Stomach smooth muscle (tissue), 2 donors: Measurements from ENCODE around the gene GTF2A1.

Source experiments
- H3K27ac ChIP-seq: one replicate; pipeline ENCODE4 v1.7.0; 2013; ENCODE audit warnings: mild to moderate bottlenecking, low read length, inconsistent platforms
- H3K27me3 ChIP-seq, 2 donors: one replicate each; pipeline ENCODE4 v1.7.0; 2013; ENCODE audit warnings: low read length in 2 of 2; ENCODE audit not compliant: insufficient read depth in 2 of 2, control insufficient read depth in 1 of 2
- H3K36me3 ChIP-seq, 2 donors: one replicate each; pipeline ENCODE4 v1.7.0; 2013; ENCODE audit warnings: low read length in 2 of 2; ENCODE audit not compliant: control insufficient read depth in 2 of 2, insufficient read depth in 2 of 2
- H3K4me1 ChIP-seq: one replicate; pipeline ENCODE4 v1.7.0; 2013; ENCODE audit warnings: low read length; ENCODE audit not compliant: control insufficient read depth, insufficient read depth
- H3K4me3 ChIP-seq, 2 donors: one replicate each; pipeline ENCODE4 v1.7.0; 2013; ENCODE audit warnings: low read length in 2 of 2
- H3K9ac ChIP-seq, 2 donors: one replicate each; pipeline ENCODE4 v1.7.0; 2013; ENCODE audit warnings: low read length in 2 of 2, mild to moderate bottlenecking in 1 of 2
- H3K9me3 ChIP-seq, 2 donors: one replicate each; pipeline ENCODE4 v1.7.0; 2013; ENCODE audit warnings: low read length in 2 of 2; ENCODE audit not compliant: control insufficient read depth in 2 of 2
- donor health status: healthy.
- donor health status: Pancreatic carcinoma.

The GTF2A1 gene

DNA sequence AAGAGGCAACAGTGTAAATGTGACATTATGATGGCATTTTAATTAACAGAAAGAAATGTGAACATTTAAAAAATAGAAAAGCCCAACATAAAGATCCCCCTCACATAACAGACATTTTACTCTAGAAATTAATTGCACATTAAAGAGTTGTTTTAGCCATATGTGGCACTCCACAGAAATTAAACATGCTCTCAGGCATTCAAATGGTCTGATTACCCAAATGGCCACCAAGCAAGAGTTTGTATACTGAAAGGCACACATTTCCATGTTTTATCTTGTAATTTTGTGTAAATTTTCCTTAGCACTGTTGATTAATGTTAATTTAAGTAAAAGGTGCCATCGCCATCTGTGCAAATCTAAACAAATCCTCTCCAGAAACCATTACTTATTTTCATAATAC is 43.5 kb downstream of the GTF2A1 start:
- H3K9me3 ChIP-seq, result no peaks in the 10 kb centered on the region
- no peaks in the 10 kb centered on the region for H3K36me3 ChIP-seq
- H3K27me3 ChIP-seq, result no peaks in the 10 kb centered on the region
- H3K4me1 ChIP-seq, result no peaks in the 10 kb centered on the region
- H3K4me3 ChIP-seq, result peak overlapping the region; percentile 47 to 70
- peak overlapping the region; percentile 6 to 8 for H3K9ac ChIP-seq
- H3K27ac ChIP-seq, result no peak overlapping the region

DNA sequence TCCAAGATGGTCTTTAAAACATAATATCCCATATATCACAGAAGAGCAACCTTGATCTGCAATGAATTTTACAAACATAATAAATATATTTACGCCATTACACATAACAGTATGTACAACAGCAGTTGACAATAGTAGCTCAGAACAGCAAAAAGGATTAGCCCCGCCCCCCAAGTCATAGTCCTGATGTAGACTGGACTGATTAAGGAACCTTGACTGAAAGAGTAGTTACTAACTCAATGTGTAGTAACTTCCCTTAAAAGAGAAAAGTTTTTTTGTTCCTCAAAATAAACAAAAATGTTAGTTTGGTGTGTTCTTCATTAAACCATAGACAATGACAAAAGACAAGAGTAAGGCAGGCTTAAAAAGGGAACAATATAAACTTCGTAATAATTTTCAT is 44.5 kb downstream of the GTF2A1 start:
- no peak overlapping the region for H3K27ac ChIP-seq
- no peak overlapping the region for H3K4me3 ChIP-seq
- no peaks in the 10 kb centered on the region for H3K9me3 ChIP-seq
- H3K9ac ChIP-seq, result no peak overlapping the region
- no peaks in the 10 kb centered on the region for H3K36me3 ChIP-seq
- no peaks in the 10 kb centered on the region for H3K27me3 ChIP-seq
- H3K4me1 ChIP-seq, result no peaks in the 10 kb centered on the region

DNA sequence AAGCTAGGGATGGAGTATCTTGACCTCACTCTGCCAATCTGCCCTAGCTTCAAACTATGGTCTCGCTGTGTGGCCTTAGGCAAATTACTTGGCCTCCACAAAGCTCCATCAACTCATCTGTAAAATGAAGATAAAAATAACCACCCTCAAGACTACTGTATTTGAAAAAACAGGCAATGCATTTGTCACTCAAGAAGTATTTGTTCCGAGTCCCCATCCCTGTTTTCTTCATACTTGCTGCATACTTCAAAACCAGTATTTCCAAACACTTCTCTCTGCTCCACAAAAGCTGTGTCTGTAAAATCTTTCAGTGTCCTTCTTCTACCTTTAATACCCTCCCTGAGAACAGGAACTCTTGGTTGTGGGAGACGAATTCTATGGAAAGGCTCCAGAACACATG is 47.9 kb downstream of the GTF2A1 start:
- H3K4me3 ChIP-seq, result no peak overlapping the region
- H3K9ac ChIP-seq, result no peak overlapping the region
- no peak overlapping the region for H3K27ac ChIP-seq
- H3K27me3 ChIP-seq, result no peaks in the 10 kb centered on the region
- no peaks in the 10 kb centered on the region for H3K36me3 ChIP-seq
- H3K4me1 ChIP-seq, result peaks cover 7% of the 10 kb centered on the region
- H3K9me3 ChIP-seq, result no peaks in the 10 kb centered on the region

DNA sequence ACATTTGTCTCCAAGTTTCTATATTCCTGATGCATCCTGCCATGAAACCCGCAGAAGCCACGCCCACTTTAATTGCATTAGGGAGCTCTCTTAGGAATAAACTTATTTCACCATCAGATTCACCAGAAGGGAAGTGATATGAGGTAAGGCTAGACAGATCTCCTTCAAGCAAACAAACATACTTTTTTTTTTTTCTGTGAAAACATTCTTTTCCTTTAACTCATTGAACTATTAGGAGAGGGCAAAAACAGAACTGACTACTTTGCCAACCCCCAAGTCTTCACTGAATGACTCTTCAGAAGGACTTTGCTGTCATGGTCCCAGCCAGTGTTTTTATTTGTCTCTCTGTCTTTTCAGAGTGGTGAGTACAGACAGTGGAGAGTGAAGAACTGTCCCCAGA is 48.4 kb downstream of the GTF2A1 start:
- Histone ChIP-seq H3K27me3 (no peaks in the 10 kb centered on the region), H3K9me3 (no peaks in the 10 kb centered on the region), H3K9ac (no peak overlapping the region), H3K27ac (no peak overlapping the region), H3K4me3 (no peak overlapping the region), H3K4me1 (peaks cover 7% of the 10 kb centered on the region), H3K36me3 (no peaks in the 10 kb centered on the region)

DNA sequence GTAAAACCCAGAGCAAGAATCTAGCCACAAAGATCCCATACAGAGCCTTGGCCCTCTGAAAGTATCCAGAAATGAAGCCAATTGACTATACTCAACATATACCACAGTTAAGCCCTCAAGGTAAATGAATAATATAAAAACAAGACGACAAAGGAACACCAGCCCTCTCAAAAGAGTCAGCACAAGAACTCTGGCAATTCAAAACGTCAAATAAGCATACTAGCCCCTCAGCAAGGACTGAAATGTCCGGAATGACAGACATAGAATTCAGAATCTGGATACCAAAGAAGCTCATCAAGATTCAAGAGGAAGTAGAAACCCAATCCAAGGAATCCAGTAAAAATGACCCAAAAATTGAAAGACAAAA is 49.9 kb downstream of the GTF2A1 start:
- Histone ChIP-seq H3K27me3 (no peaks in the 10 kb centered on the region), H3K9me3 (no peaks in the 10 kb centered on the region), H3K9ac (peak overlapping the region; percentile 77 to 90), H3K4me1 (peaks cover 7% of the 10 kb centered on the region), H3K4me3 (peak overlapping the region; percentile 81 to 95), H3K36me3 (no peaks in the 10 kb centered on the region), H3K27ac (peak overlapping the region; percentile 93)

DNA sequence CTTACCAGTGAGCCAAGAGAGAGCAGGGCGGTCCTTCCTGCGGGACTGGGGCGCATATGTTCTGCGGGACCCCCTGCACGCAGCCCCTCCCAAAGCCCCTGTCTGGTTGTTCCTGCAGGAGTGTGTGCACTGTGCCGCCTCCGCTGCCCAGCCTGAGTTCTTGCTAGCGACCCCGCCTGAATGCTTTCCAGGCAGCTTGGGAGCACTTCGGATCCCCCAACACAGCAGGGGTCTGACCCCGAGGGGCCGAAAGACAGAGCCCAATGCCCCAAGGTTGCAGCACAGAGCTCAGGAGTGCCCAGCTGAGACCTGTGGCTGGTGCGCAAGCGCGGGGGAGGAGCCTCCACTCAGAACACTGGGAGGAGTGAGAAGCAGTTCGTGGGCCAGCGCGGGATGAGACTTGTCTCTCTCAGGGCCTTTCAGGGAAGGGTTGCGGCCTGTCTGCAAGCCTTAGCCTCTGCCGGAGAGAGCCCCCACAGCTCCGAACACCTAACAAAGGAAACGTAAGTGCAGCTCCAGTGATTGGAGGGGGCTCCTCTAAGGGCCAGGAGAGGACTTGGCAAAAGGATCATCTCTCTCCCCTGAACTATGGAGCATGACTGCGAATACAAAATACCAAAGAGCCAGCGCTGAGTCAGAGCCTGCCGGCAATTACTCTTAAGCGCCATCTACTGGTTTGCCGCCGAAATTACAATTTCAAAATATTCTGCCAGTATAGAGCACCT is 50.5 kb downstream of the GTF2A1 start:
- peak overlapping the region; percentile 77 to 90 for H3K9ac ChIP-seq
- H3K36me3 ChIP-seq, result no peaks in the 10 kb centered on the region
- H3K4me3 ChIP-seq, result peak overlapping the region; percentile 81 to 95
- no peaks in the 10 kb centered on the region for H3K9me3 ChIP-seq
- peaks cover 7% of the 10 kb centered on the region for H3K4me1 ChIP-seq
- H3K27ac ChIP-seq, result peak overlapping the region; percentile 93
- no peaks in the 10 kb centered on the region for H3K27me3 ChIP-seq

DNA sequence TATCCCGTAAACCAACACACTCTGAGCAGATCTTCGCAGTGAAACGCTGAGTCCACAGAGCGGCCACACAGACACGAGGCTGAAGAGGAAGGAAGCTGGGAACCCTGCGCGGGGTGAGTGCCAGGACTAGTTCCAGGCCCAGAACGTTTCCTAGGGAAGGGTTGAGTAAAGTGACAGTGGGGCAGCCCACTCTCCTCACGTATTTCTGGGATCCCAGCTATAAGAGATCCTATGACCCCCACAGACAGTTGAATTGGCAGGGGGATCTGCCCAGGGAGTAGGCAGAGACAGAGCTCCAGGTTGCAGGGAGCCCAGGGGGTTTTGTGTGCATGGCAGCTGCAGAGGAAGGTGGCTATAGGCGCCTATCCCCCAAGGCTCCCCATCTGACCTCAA is 51.1 kb downstream of the GTF2A1 start:
- Histone ChIP-seq H3K9me3 (no peaks in the 10 kb centered on the region), H3K27ac (peak overlapping the region; percentile 93), H3K4me3 (peak overlapping the region; percentile 81 to 95), H3K4me1 (peaks cover 7% of the 10 kb centered on the region), H3K9ac (peak overlapping the region; percentile 77 to 90), H3K27me3 (no peaks in the 10 kb centered on the region), H3K36me3 (no peaks in the 10 kb centered on the region)

DNA sequence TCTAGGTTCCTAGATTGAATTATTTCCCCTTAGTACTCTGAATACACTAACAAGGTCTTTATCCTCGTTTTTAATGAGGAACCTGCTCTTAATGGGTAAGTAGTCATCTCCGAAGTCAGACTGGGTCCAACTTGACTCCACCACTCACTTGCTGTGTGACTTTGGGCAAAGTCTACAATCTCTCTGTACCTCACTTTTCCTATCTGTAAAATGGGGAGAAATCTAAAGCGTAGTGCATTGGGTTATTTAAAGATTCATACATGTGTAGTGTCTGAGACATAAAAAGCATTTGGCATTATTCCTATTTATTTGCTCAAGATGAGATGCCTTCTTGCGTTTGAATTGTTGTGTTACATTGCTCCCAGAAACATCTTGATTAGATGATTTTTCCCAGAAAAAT is 51.5 kb downstream of the GTF2A1 start:
- no peaks in the 10 kb centered on the region for H3K27me3 ChIP-seq
- no peaks in the 10 kb centered on the region for H3K9me3 ChIP-seq
- H3K36me3 ChIP-seq, result no peaks in the 10 kb centered on the region
- H3K4me3 ChIP-seq, result peak overlapping the region; percentile 81 to 95
- H3K4me1 ChIP-seq, result peaks cover 7% of the 10 kb centered on the region
- H3K27ac ChIP-seq, result peak overlapping the region; percentile 93
- H3K9ac ChIP-seq, result peak overlapping the region; percentile 77 to 90

DNA sequence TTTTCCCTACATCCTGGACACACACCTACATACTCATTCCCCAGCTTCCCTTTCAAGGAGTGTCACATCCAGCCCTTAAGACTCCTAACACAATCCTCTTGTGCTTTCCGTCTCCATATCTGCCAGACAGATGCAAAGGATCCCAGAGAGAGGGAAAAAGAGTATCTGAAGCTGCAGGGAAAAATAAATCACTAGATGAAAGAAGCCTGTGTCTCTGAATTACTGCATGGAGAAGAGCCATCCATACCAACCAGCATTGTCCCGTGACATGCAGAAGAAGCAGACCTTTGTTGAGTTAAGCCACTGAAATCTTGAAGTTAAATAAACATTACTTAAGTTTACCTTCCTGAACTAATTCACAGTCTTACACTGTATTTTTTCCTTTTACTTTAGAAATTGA is 54.6 kb downstream of the GTF2A1 start:
- H3K27me3 ChIP-seq, result no peaks in the 10 kb centered on the region
- no peaks in the 10 kb centered on the region for H3K36me3 ChIP-seq
- H3K27ac ChIP-seq, result no peak overlapping the region
- H3K4me1 ChIP-seq, result peaks cover 7% of the 10 kb centered on the region
- H3K9ac ChIP-seq, result no peak overlapping the region
- H3K9me3 ChIP-seq, result no peaks in the 10 kb centered on the region
- H3K4me3 ChIP-seq, result no peak overlapping the region

DNA sequence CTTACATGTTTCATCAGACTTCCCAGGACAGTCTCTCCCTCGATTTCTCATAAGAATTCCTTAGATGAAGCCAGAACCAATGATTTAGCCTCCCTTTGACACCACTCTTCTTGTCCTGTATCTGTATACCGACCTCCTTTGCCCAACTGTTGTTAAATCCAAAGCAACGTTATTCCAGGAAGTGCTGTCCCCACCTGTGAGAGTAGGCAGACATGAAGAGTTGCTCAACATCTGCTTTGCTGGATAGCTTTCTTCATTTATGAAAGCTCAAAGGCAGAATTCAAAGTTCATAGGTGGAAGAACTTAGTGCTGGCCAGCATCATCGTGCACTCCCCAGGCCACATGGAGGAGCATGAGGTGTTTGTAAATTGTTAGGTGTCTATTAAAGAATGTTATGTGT is 55.6 kb downstream of the GTF2A1 start:
- H3K9ac ChIP-seq, result no peak overlapping the region
- H3K4me1 ChIP-seq, result peaks cover 7% of the 10 kb centered on the region
- no peak overlapping the region for H3K4me3 ChIP-seq
- H3K9me3 ChIP-seq, result no peaks in the 10 kb centered on the region
- no peaks in the 10 kb centered on the region for H3K27me3 ChIP-seq
- no peak overlapping the region for H3K27ac ChIP-seq
- H3K36me3 ChIP-seq, result no peaks in the 10 kb centered on the region

DNA sequence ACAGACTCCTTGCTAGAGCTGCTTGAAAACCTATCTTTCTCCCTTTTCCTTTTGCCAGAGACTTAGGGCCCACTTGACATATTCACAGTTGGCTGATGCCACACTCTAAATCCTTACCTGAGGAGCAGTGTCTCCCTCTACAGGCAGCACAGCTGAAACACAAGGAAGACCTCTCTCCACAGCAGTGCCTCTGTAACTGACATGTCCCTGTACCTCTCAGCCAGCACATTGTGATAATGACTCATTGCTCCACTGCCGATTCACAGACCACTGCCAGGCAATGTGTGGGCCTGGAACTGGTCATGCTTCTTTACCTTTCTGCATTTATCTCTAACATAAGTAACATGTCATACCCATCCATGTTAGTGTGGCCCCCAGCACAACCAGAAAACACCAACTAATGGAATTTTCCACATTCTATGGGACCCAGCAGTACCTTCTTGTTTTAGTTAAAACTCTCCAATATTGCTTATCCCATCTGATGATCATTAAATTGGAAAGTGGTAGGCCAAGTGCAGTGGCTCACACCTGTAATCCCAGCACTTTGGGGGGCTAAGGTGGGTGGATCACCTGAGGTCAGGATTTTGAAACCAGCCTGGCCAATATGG is 56.5 kb downstream of the GTF2A1 start:
- Histone ChIP-seq H3K9ac (no peak overlapping the region), H3K27ac (no peak overlapping the region), H3K4me3 (no peak overlapping the region), H3K36me3 (no peaks in the 10 kb centered on the region), H3K9me3 (no peaks in the 10 kb centered on the region), H3K4me1 (no peaks in the 10 kb centered on the region), H3K27me3 (no peaks in the 10 kb centered on the region)
